NCI-H2227 treated with DMSO at 0.1 percent for 48 hours (cell line): ENCODE data around the gene SLC25A13.
"Not testable (repeated sequence)": the region's sequence is repeated elsewhere in the genome, so short reads cannot be mapped to it uniquely, and the experiment has no call there.

Experiments used
- DNase-seq: peaks from one replicate; lab custom pipeline; 2025; lab: John Stamatoyannopoulos, UW

Gene SLC25A13

GRCh38 chr7:96321658-96322372 lies at the start of gene SLC25A13:
SLC25A13 (minus strand) TSS chr7:96322098; CDS start chr7:96321956, 142 bp downstream.
- DNase-seq = peak; percentile 56

- DNase-seq = not testable (repeated sequence)
Observed at GRCh38 chr7:96365916-96366315, 44.0 kb upstream of the SLC25A13 start.

GRCh38 chr7:96361116-96361857 lies 39.4 kb upstream of the SLC25A13 start:
- DNase-seq = no peak

GRCh38 chr7:96359876-96360275 lies 38.0 kb upstream of the SLC25A13 start:
- no peak for DNase-seq

GRCh38 chr7:96358236-96358971 lies 36.5 kb upstream of the SLC25A13 start:
- not testable (repeated sequence) for DNase-seq

GRCh38 chr7:96355990-96356506 lies 34.1 kb upstream of the SLC25A13 start:
- DNase-seq = no peak

GRCh38 chr7:96354881-96355280 lies 33.0 kb upstream of the SLC25A13 start:
- no peak for DNase-seq

- no peak for DNase-seq
Observed at GRCh38 chr7:96349572-96349971, 27.7 kb upstream of the SLC25A13 start.

- DNase-seq = no peak
Observed at GRCh38 chr7:96347471-96347870, 25.6 kb upstream of the SLC25A13 start.

- DNase-seq = no peak
Observed at GRCh38 chr7:96346293-96346953, 24.5 kb upstream of the SLC25A13 start.

- no peak for DNase-seq
Observed at GRCh38 chr7:96344236-96344635, 22.3 kb upstream of the SLC25A13 start.

- no peak for DNase-seq
Observed at GRCh38 chr7:96342049-96342448, 20.2 kb upstream of the SLC25A13 start.

- DNase-seq = no peak
Observed at GRCh38 chr7:96337519-96337918, 15.6 kb upstream of the SLC25A13 start.

GRCh38 chr7:96332325-96332724 lies 10.4 kb upstream of the SLC25A13 start:
- DNase-seq = no peak

GRCh38 chr7:96331775-96332174 lies 9.9 kb upstream of the SLC25A13 start:
- no peak for DNase-seq

GRCh38 chr7:96331233-96331632 lies 9.3 kb upstream of the SLC25A13 start:
- DNase-seq = no peak

GRCh38 chr7:96330193-96330592 lies 8.3 kb upstream of the SLC25A13 start:
- no peak for DNase-seq

- DNase-seq = no peak
Observed at GRCh38 chr7:96329241-96329640, 7.3 kb upstream of the SLC25A13 start.

GRCh38 chr7:96328016-96328415 lies 6.1 kb upstream of the SLC25A13 start:
- no peak for DNase-seq

GRCh38 chr7:96327429-96327828 lies 5.5 kb upstream of the SLC25A13 start:
- DNase-seq = no peak

- not testable (repeated sequence) for DNase-seq
Observed at GRCh38 chr7:96326752-96327151, 4.9 kb upstream of the SLC25A13 start.
